ENCODE results near the gene MAP4. TPM values are rescaled to one million over a fixed set of nuclear protein-coding genes. Genes with fewer than 3 reads are reported as not detected.

Gene MAP4
- total and polyA plus RNA-seq, 2 experiments from 2014 or later = 121 to 235 TPM

GRCh38 chr3:48004694-48005093 is 11.5 kb downstream of the MAP4 start:
- 97% methylated on average over 5 of the region's 5 CpGs for WGBS, 2 experiments (ENCODE audit: low coverage in 1 of 2, low lambda C conversion rate in 2 of 2, missing lambda C conversion rate in 2 of 2)
- in situ Hi-C loops (cut with MboI) = no loop called here
- no peaks in the 10 kb centered on the region for H3K9me2 ChIP-seq (ENCODE audit: insufficient read depth)
- H4K20me1 ChIP-seq (ENCODE audit: insufficient read depth) = peaks cover 24% of the 10 kb centered on the region
- no peak overlapping the region for H3K4me3 ChIP-seq
- no peak for DNase-seq
- H3K4me1 ChIP-seq (ENCODE audit: insufficient read depth) = no peaks in the 10 kb centered on the region
- no peaks in the 10 kb centered on the region for H3K36me3 ChIP-seq (ENCODE audit: low read depth)
- no peak overlapping the region for H2AFZ ChIP-seq
- H3K9ac ChIP-seq = no peak overlapping the region
- H3F3A ChIP-seq (ENCODE audit: insufficient read depth) = peaks cover 14% of the 10 kb centered on the region
- no peak for TF ChIP-seq EZH2phosphoT487 (IDR thresholded peaks at IDR 0.05; ENCODE audit: insufficient read depth, low read depth)
- no peak for TF ChIP-seq EZH2 (IDR thresholded peaks at IDR 0.05; ENCODE audit: insufficient read depth, poor library complexity, severe bottlenecking)
- no peak overlapping the region for H3K4me2 ChIP-seq (ENCODE audit: unreplicated experiment)
- no peaks in the 10 kb centered on the region for H3K9me3 ChIP-seq (ENCODE audit: low read depth)
- peaks cover 100% of the 10 kb centered on the region for H3K79me2 ChIP-seq (ENCODE audit: insufficient read depth)
- H3K27ac ChIP-seq = no peak overlapping the region
- H3K27me3 ChIP-seq (replicated peaks; ENCODE audit: insufficient read depth) = no peaks in the 10 kb centered on the region

DNA sequence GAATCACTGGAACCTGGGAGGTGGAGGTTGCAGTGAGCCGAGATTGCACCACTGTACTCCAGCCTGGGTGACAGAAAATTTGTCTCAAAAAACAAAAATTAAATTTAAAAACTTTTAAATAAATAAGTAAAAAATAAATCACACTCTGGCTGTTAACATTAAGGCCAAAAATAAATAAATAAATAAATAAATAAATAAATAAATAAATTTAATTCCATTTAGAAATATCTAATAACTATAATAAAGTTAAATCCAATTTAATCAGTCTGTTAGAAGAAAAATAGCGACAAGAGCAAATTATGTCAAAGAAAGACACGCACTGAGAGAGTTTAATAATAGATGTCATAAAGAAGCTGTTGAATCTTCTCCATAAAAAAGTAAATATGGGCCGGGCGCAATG is 13.4 kb downstream of the MAP4 start:
- H3K4me3 ChIP-seq = no peak overlapping the region
- H3K9ac ChIP-seq = no peak overlapping the region
- H3K36me3 ChIP-seq (ENCODE audit: low read depth) = peaks cover 6% of the 10 kb centered on the region; the same call in 1 of the 2 replicates
- TF ChIP-seq EZH2 (IDR thresholded peaks at IDR 0.05; ENCODE audit: insufficient read depth, poor library complexity, severe bottlenecking) (no peak), EZH2phosphoT487 (IDR thresholded peaks at IDR 0.05; ENCODE audit: insufficient read depth, low read depth) (no peak)
- DNase-seq = no peak
- H3K79me2 ChIP-seq (ENCODE audit: insufficient read depth) = peaks cover 100% of the 10 kb centered on the region
- in situ Hi-C loops (cut with MboI) = no loop called here
- no peaks in the 10 kb centered on the region for H3K27me3 ChIP-seq (replicated peaks; ENCODE audit: insufficient read depth)
- no peak overlapping the region for H3K27ac ChIP-seq
- H3K4me2 ChIP-seq (ENCODE audit: unreplicated experiment) = no peak overlapping the region
- no peak overlapping the region for H2AFZ ChIP-seq
- H3F3A ChIP-seq (ENCODE audit: insufficient read depth) = peaks cover 22% of the 10 kb centered on the region
- H3K4me1 ChIP-seq (ENCODE audit: insufficient read depth) = no peaks in the 10 kb centered on the region
- H4K20me1 ChIP-seq (ENCODE audit: insufficient read depth) = peaks cover 35% of the 10 kb centered on the region
- H3K9me2 ChIP-seq (ENCODE audit: insufficient read depth) = no peaks in the 10 kb centered on the region
- no peaks in the 10 kb centered on the region for H3K9me3 ChIP-seq (ENCODE audit: low read depth)
- 95 to 99% methylated on average over 5 of the region's 5 CpGs for WGBS, 2 experiments (ENCODE audit: low coverage in 1 of 2, low lambda C conversion rate in 2 of 2, missing lambda C conversion rate in 2 of 2)

GRCh38 chr3:48001991-48002390 is 14.2 kb downstream of the MAP4 start:
- WGBS, 2 experiments (ENCODE audit: low coverage in 1 of 2, low lambda C conversion rate in 2 of 2, missing lambda C conversion rate in 2 of 2) = 91 to 96% methylated on average over 4 of the region's 4 CpGs
- H3K4me2 ChIP-seq (ENCODE audit: unreplicated experiment) = no peak overlapping the region
- H3K4me3 ChIP-seq = no peak overlapping the region
- H3K27me3 ChIP-seq (replicated peaks; ENCODE audit: insufficient read depth) = no peaks in the 10 kb centered on the region
- H3K9ac ChIP-seq = no peak overlapping the region
- H2AFZ ChIP-seq = no peak overlapping the region
- peaks cover 35% of the 10 kb centered on the region for H4K20me1 ChIP-seq (ENCODE audit: insufficient read depth)
- H3K36me3 ChIP-seq (ENCODE audit: low read depth) = peaks cover 6% of the 10 kb centered on the region; the same call in 1 of the 2 replicates
- no peaks in the 10 kb centered on the region for H3K9me3 ChIP-seq (ENCODE audit: low read depth)
- H3K4me1 ChIP-seq (ENCODE audit: insufficient read depth) = no peaks in the 10 kb centered on the region
- H3K79me2 ChIP-seq (ENCODE audit: insufficient read depth) = peaks cover 100% of the 10 kb centered on the region
- DNase-seq = no peak
- no peak overlapping the region for H3K27ac ChIP-seq
- TF ChIP-seq EZH2 (IDR thresholded peaks at IDR 0.05; ENCODE audit: insufficient read depth, poor library complexity, severe bottlenecking) (no peak), EZH2phosphoT487 (IDR thresholded peaks at IDR 0.05; ENCODE audit: insufficient read depth, low read depth) (no peak)
- no peaks in the 10 kb centered on the region for H3K9me2 ChIP-seq (ENCODE audit: insufficient read depth)
- in situ Hi-C loops (cut with MboI) = no loop called here
- H3F3A ChIP-seq (ENCODE audit: insufficient read depth) = peaks cover 22% of the 10 kb centered on the region

GRCh38 chr3:48000212-48000611 is 16.0 kb downstream of the MAP4 start:
- 95% methylated on average over 2 of the region's 2 CpGs for WGBS, 2 experiments (ENCODE audit: low coverage in 1 of 2, low lambda C conversion rate in 2 of 2, missing lambda C conversion rate in 2 of 2)
- H3K9me2 ChIP-seq (ENCODE audit: insufficient read depth) = no peaks in the 10 kb centered on the region
- no peak overlapping the region for H3K9ac ChIP-seq
- no peaks in the 10 kb centered on the region for H3K27me3 ChIP-seq (replicated peaks; ENCODE audit: insufficient read depth)
- H3K9me3 ChIP-seq (ENCODE audit: low read depth) = no peaks in the 10 kb centered on the region
- peaks cover 28% of the 10 kb centered on the region for H4K20me1 ChIP-seq (ENCODE audit: insufficient read depth)
- in situ Hi-C loops (cut with MboI) = no loop called here
- TF ChIP-seq EZH2phosphoT487 (IDR thresholded peaks at IDR 0.05; ENCODE audit: insufficient read depth, low read depth) (no peak), EZH2 (IDR thresholded peaks at IDR 0.05; ENCODE audit: insufficient read depth, poor library complexity, severe bottlenecking) (no peak)
- no peak overlapping the region for H3K4me3 ChIP-seq
- H3K79me2 ChIP-seq (ENCODE audit: insufficient read depth) = peaks cover 100% of the 10 kb centered on the region
- H3F3A ChIP-seq (ENCODE audit: insufficient read depth) = peaks cover 13% of the 10 kb centered on the region
- no peak overlapping the region for H3K27ac ChIP-seq
- no peak overlapping the region for H2AFZ ChIP-seq
- H3K4me2 ChIP-seq (ENCODE audit: unreplicated experiment) = no peak overlapping the region
- no peak for DNase-seq
- H3K4me1 ChIP-seq (ENCODE audit: insufficient read depth) = no peaks in the 10 kb centered on the region
- H3K36me3 ChIP-seq (ENCODE audit: low read depth) = peaks cover 10% of the 10 kb centered on the region; the same call in 1 of the 2 replicates

DNA sequence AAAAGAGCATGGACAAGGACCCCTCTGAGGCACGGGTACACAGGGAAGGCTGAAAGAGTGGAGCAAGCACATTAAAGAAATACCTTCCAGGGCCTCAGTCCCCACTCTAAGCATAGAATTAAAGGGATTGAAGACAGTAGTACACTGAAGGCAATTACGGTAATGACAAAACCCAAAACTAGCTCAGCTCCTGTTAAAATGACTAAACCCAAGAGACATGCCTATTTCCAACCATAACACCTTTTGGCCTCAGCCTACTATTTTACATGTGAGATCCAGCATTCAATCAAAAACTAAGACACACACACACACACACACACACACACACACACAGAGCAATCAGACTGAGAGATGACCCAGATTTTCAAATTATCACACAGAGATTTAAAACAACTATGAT is 19.8 kb downstream of the MAP4 start:
- Histone ChIP-seq H3K36me3 (ENCODE audit: low read depth) (peaks cover 16% of the 10 kb centered on the region; the same call in 1 of the 2 replicates), H3K9me2 (ENCODE audit: insufficient read depth) (no peaks in the 10 kb centered on the region), H3K9ac (no peak overlapping the region), H3K4me3 (no peak overlapping the region), H4K20me1 (ENCODE audit: insufficient read depth) (peaks cover 19% of the 10 kb centered on the region), H3K27ac (no peak overlapping the region), H3K4me2 (ENCODE audit: unreplicated experiment) (no peak overlapping the region), H2AFZ (no peak overlapping the region), H3K9me3 (ENCODE audit: low read depth) (no peaks in the 10 kb centered on the region), H3K27me3 (replicated peaks; ENCODE audit: insufficient read depth) (no peaks in the 10 kb centered on the region), H3K4me1 (ENCODE audit: insufficient read depth) (no peaks in the 10 kb centered on the region), H3F3A (ENCODE audit: insufficient read depth) (peaks cover 24% of the 10 kb centered on the region; the same call in 1 of the 2 replicates), H3K79me2 (ENCODE audit: insufficient read depth) (peaks cover 100% of the 10 kb centered on the region)
- in situ Hi-C loops (cut with MboI) = loop anchor here (10.0 kb wide), 1 partner anchor 158 kb away; no protein-coding TSS in a partner anchor
- no peak for TF ChIP-seq EZH2 (IDR thresholded peaks at IDR 0.05; ENCODE audit: insufficient read depth, poor library complexity, severe bottlenecking)
- no peak for DNase-seq
- 97 to 100% methylated on average over 2 of the region's 2 CpGs for WGBS, 2 experiments (ENCODE audit: low coverage in 1 of 2, low lambda C conversion rate in 2 of 2, missing lambda C conversion rate in 2 of 2)

Data from GM23248 (cell line).